ENCODE results near the gene KDM4B. TPM values are rescaled to one million over a fixed set of nuclear protein-coding genes. Genes with fewer than 3 reads are reported as not detected.

Gene KDM4B
- total and polyA plus RNA-seq, 2 of the 8 experiments (the other 6 are each of a cell fraction or from before 2014, with no cell fraction given): 12.0 to 31.9 TPM

GRCh38 chr19:5112175-5112574, 143.3 kb downstream of the KDM4B start:
- Histone ChIP-seq H2BK12ac (ENCODE audit: low read depth, low read length) (no peak overlapping the region), H2BK15ac (ENCODE audit: low read length) (no peak overlapping the region), H3K4ac (replicated peaks; ENCODE audit: insufficient read length, low read depth, low read length) (no peak overlapping the region), H3K23ac (ENCODE audit: insufficient read length) (no peak overlapping the region), H4K8ac (ENCODE audit: extremely low read depth, insufficient read depth, low read length) (no peak overlapping the region), H3K18ac (ENCODE audit: extremely low read depth, low read length) (peak overlapping the region; percentile 13; the same call in 1 of the 2 replicates), H3K4me3 (ENCODE audit: extremely low read depth in 1 of 4, insufficient read depth in 2 of 4, low read depth in 3 of 4, low read length in 4 of 4) (no peak overlapping the region), H3K14ac (ENCODE audit: insufficient read length) (no peak overlapping the region), H3K4me2 (ENCODE audit: insufficient read depth in 1 of 2, low read depth in 2 of 2, low read length in 2 of 2) (no peak overlapping the region), H3K9me3 (ENCODE audit: insufficient read depth in 2 of 2, low read depth in 1 of 2, low read length in 1 of 2) (peaks cover 0 to 2% of the 10 kb centered on the region in 2 experiments; a peak in 1 of 4 replicates), H3K4me1 (replicated peaks in 1 of 4; ENCODE audit: control insufficient read depth in 3 of 4, insufficient read depth in 4 of 4, low read length in 3 of 4) (peaks cover 0 to 40% (median 26%) of the 10 kb centered on the region in 4 experiments; a peak in 6 of 7 replicates), H4K5ac (ENCODE audit: insufficient read length, low read depth, low read length) (no peak overlapping the region), H3K79me2 (ENCODE audit: control insufficient read depth in 1 of 2, insufficient read depth in 2 of 2, low read length in 2 of 2) (no peaks in the 10 kb centered on the region), H2BK120ac (replicated peaks; ENCODE audit: low read depth, low read length) (no peak overlapping the region), H4K91ac (replicated peaks; ENCODE audit: insufficient read length, low read length) (no peak overlapping the region), H2BK5ac (ENCODE audit: low read depth, low read length) (peak overlapping the region; percentile 66), H2BK20ac (ENCODE audit: low read length) (0 out of 2 replicates have a peak overlapping the region, but pooled peaks have one; percentile 21), H3K36me3 (ENCODE audit: control insufficient read depth in 2 of 4, insufficient read depth in 4 of 4, low read length in 3 of 4) (no peaks in the 10 kb centered on the region), H3K9ac (replicated peaks in 1 of 4; ENCODE audit: extremely low read depth in 1 of 4, low read depth in 3 of 4, low read length in 3 of 4) (no peak overlapping the region), H3K27ac (ENCODE audit: low read depth, low read length) (0 out of 2 replicates have a peak overlapping the region, but pooled peaks have one; percentile 2), H3K56ac (replicated peaks; ENCODE audit: insufficient read length, low read depth, low read length) (no peak overlapping the region), H3K79me1 (ENCODE audit: low read depth, low read length) (peaks cover 2% of the 10 kb centered on the region; the same call in 1 of the 2 replicates), H3K27me3 (replicated peaks in 1 of 4; ENCODE audit: control insufficient read depth in 3 of 4, extremely low read depth in 1 of 4, insufficient read depth in 3 of 4, low read length in 3 of 4) (no peaks in the 10 kb centered on the region), H2AK5ac (ENCODE audit: low read depth, low read length) (0 out of 2 replicates have a peak overlapping the region, but pooled peaks have one; percentile 86), H2AFZ (ENCODE audit: low read length) (no peak overlapping the region), H3K23me2 (ENCODE audit: low read depth, low read length) (no peaks in the 10 kb centered on the region), H4K20me1 (replicated peaks in 1 of 2; ENCODE audit: control insufficient read depth in 1 of 2, insufficient read depth in 2 of 2, low read length in 2 of 2) (peaks cover 0 to 3% of the 10 kb centered on the region in 2 experiments)
- POLR2A ChIA-PET (ENCODE audit: partially characterized antibody): no interaction called here
- no peak for DNase-seq (ENCODE audit: low read depth in 1 of 2, low spot score in 2 of 2)
- 91% methylated on average over 6 of the region's 6 CpGs; no CpG with 5 or more reads in 1 of the 2 experiments for WGBS, 2 experiments (ENCODE audit: extremely low coverage in 1 of 2, insufficient coverage in 1 of 2, insufficient read length in 1 of 2, insufficient replicate concordance in 2 of 2, low coverage in 1 of 2, low lambda C conversion rate in 2 of 2, missing lambda C conversion rate in 1 of 2)
- TF ChIP-seq MAFK (IDR thresholded peaks at IDR 0.05; ENCODE audit: low read depth, low read length): no peak
- no peak for TF ChIP-seq POLR2AphosphoS5 (IDR thresholded peaks at IDR 0.05; ENCODE audit: low read depth, low read length)
- TF ChIP-seq KDM5A (IDR thresholded peaks at IDR 0.05; ENCODE audit: low read length): no peak
- TF ChIP-seq JUN (IDR thresholded peaks at IDR 0.05; ENCODE audit: low read depth, low read length): no peak
- no peak for FAIRE-seq
- CTCF ChIA-PET (ENCODE audit: partially characterized antibody): interaction anchor here (0.7 to 9.5 kb wide), 8 partner anchors 12 to 108 kb away, joined by 3 to 73 read pairs (median 3); no protein-coding TSS in a partner anchor
